Activated naive CD8-positive, alpha-beta T cell treated with anti-CD3 and anti-CD28 coated beads for 36 hours (primary cell): ENCODE results near the gene ZNF512. TPM values are rescaled to one million over a fixed set of nuclear protein-coding genes. Genes with fewer than 3 reads are reported as not detected.

Source experiments
- DNase-seq: peaks from one replicate; pipeline ENCODE4 v3.0.0; 2021
- H3K27ac Mint-ChIP-seq: one replicate; pipeline ENCODE4 v1.8.0; 2022; ENCODE audit warnings: mild to moderate bottlenecking, moderate library complexity, mixed read lengths
- H3K27me3 Mint-ChIP-seq: one replicate; pipeline ENCODE4 v1.8.0; 2022; ENCODE audit warnings: mild to moderate bottlenecking, mixed read lengths
- H3K36me3 Mint-ChIP-seq: one replicate; pipeline ENCODE4 v1.8.0; 2021; ENCODE audit warnings: mild to moderate bottlenecking, mixed read lengths
- H3K4me1 Mint-ChIP-seq: one replicate; pipeline ENCODE4 v1.8.0; 2021; ENCODE audit warnings: mixed read lengths
- H3K4me3 Mint-ChIP-seq: one replicate; pipeline ENCODE4 v1.8.0; 2022; ENCODE audit warnings: mild to moderate bottlenecking, moderate library complexity, mixed read lengths
- H3K9me3 Mint-ChIP-seq: one replicate; pipeline ENCODE4 v1.8.0; 2022; ENCODE audit warnings: mixed read lengths
- total RNA-seq, 2 experiments: library from RNA; stranded (reverse); gene quantifications; one replicate each; pipeline ENCODE4 v1.2.3, GENCODE V29; 2021

ZNF512 gene
- total RNA-seq, 2 experiments from 2014 or later = 21.0 to 25.2 TPM

- Mint-ChIP-seq H3K27me3 (no peaks in the 10 kb centered on the region), H3K27ac (no peak overlapping the region), H3K4me3 (no peak overlapping the region), H3K36me3 (peaks cover 6% of the 10 kb centered on the region), H3K9me3 (no peaks in the 10 kb centered on the region), H3K4me1 (peaks cover 24% of the 10 kb centered on the region)
- no peak for DNase-seq
Measured at GRCh38 chr2:27667446-27667845, 84.6 kb downstream of the ZNF512 start.

- no peak for DNase-seq
- Mint-ChIP-seq H3K4me1 (peaks cover 11% of the 10 kb centered on the region), H3K36me3 (peaks cover 11% of the 10 kb centered on the region), H3K27me3 (no peaks in the 10 kb centered on the region), H3K9me3 (no peaks in the 10 kb centered on the region), H3K4me3 (no peak overlapping the region), H3K27ac (no peak overlapping the region)
Measured at GRCh38 chr2:27671235-27671634, 88.4 kb downstream of the ZNF512 start.

Other genes with a start within 250 kb of the ZNF512 start
- gene GTF3C2, start 226.3 kb upstream of the ZNF512 start, total RNA-seq = 10 to 100 TPM; 77.4 to 83.9 TPM
- 10 to 100 TPM; 41.2 to 43.6 TPM for gene EIF2B4, start 212.7 kb upstream of the ZNF512 start, total RNA-seq
- gene SNX17, start 212.4 kb upstream of the ZNF512 start, total RNA-seq = 10 to 100 TPM; 88.1 to 96.0 TPM
- gene ZNF513, start 202.3 kb upstream of the ZNF512 start, total RNA-seq = 1 to 10 TPM; 8.3 to 9.9 TPM
- gene PPM1G, start 173.5 kb upstream of the ZNF512 start, total RNA-seq = 100 to 1,000 TPM; 172 to 176 TPM
- gene NRBP1, start 154.4 kb upstream of the ZNF512 start, total RNA-seq = 10 to 100 TPM; 57.0 to 62.5 TPM
- gene KRTCAP3, start 140.7 kb upstream of the ZNF512 start, total RNA-seq = 1 to 10 TPM; 7.4 to 9.9 TPM
- 1 to 10 TPM; 7.1 to 8.1 TPM for gene IFT172, start 93.3 kb upstream of the ZNF512 start, total RNA-seq
- gene FNDC4, start 87.8 kb upstream of the ZNF512 start, total RNA-seq = not detected
- gene GCKR, start 86.2 kb upstream of the ZNF512 start, total RNA-seq = not detected
- under 1 TPM; 0.60 to 0.68 TPM for gene CCDC121, start 46.0 kb downstream of the ZNF512 start, total RNA-seq
- 10 to 100 TPM; 49.9 to 50.6 TPM for gene GPN1, start 46.0 kb downstream of the ZNF512 start, total RNA-seq
- gene SUPT7L, start 80.6 kb downstream of the ZNF512 start, total RNA-seq = 10 to 100 TPM; 26.2 to 26.6 TPM
- 10 to 100 TPM; 25.5 to 26.6 TPM for gene SLC4A1AP, start 80.8 kb downstream of the ZNF512 start, total RNA-seq
- gene MRPL33, start 188.7 kb downstream of the ZNF512 start, total RNA-seq = 10 to 100 TPM; 68.9 to 82.6 TPM